ENCODE measurements around the gene ADAM33. TPM values are rescaled to one million over a fixed set of nuclear protein-coding genes. Genes with fewer than 3 reads are reported as not detected.

The ADAM33 gene
- polyA plus RNA-seq, 1 donor from 2014 or later = not detected

- H3K9me3 ChIP-seq (ENCODE audit: low read length) = no peaks in the 10 kb centered on the region
- H3K27me3 ChIP-seq (ENCODE audit: insufficient read depth, low read depth, low read length) = no peaks in the 10 kb centered on the region
- no peaks in the 10 kb centered on the region for H3K79me2 ChIP-seq (replicated peaks; ENCODE audit: insufficient read depth, low read length)
- H3K4me2 ChIP-seq (ENCODE audit: low read length) = no peak overlapping the region
- H2AFZ ChIP-seq (ENCODE audit: low read depth, low read length) = no peak overlapping the region
- H3K4me3 ChIP-seq (ENCODE audit: low read length) = no peak overlapping the region
- TF ChIP-seq MXI1 (conservative IDR thresholded peaks at IDR 0.05; ENCODE audit: poor library complexity, severe bottlenecking) (no peak), SMC3 (conservative IDR thresholded peaks at IDR 0.05; ENCODE audit: poor library complexity) (no peak), TAF1 (IDR thresholded peaks at IDR 0.05; ENCODE audit: low read depth) (no peak)
- TF ChIP-seq, protein P1, sequence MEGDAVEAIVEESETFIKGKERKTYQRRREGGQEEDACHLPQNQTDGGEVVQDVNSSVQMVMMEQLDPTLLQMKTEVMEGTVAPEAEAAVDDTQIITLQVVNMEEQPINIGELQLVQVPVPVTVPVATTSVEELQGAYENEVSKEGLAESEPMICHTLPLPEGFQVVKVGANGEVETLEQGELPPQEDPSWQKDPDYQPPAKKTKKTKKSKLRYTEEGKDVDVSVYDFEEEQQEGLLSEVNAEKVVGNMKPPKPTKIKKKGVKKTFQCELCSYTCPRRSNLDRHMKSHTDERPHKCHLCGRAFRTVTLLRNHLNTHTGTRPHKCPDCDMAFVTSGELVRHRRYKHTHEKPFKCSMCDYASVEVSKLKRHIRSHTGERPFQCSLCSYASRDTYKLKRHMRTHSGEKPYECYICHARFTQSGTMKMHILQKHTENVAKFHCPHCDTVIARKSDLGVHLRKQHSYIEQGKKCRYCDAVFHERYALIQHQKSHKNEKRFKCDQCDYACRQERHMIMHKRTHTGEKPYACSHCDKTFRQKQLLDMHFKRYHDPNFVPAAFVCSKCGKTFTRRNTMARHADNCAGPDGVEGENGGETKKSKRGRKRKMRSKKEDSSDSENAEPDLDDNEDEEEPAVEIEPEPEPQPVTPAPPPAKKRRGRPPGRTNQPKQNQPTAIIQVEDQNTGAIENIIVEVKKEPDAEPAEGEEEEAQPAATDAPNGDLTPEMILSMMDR (IDR thresholded peaks at IDR 0.05; ENCODE audit: poor library complexity, severe bottlenecking) = no peak
- H3K36me3 ChIP-seq (ENCODE audit: insufficient read depth, low read length) = no peaks in the 10 kb centered on the region
- no peak overlapping the region for H3K9ac ChIP-seq (ENCODE audit: low read length)
- no peaks in the 10 kb centered on the region for H3K9me2 ChIP-seq (ENCODE audit: insufficient read depth, low read length)
- H4K20me1 ChIP-seq (ENCODE audit: insufficient read depth) = no peaks in the 10 kb centered on the region
- H3K27ac ChIP-seq (ENCODE audit: low read length) = no peak overlapping the region
- no peaks in the 10 kb centered on the region for H3F3A ChIP-seq (ENCODE audit: insufficient read depth, low read length, poor library complexity, severe bottlenecking)
Observed at GRCh38 chr20:3654326-3655130, 27.3 kb downstream of the ADAM33 start.

DNA sequence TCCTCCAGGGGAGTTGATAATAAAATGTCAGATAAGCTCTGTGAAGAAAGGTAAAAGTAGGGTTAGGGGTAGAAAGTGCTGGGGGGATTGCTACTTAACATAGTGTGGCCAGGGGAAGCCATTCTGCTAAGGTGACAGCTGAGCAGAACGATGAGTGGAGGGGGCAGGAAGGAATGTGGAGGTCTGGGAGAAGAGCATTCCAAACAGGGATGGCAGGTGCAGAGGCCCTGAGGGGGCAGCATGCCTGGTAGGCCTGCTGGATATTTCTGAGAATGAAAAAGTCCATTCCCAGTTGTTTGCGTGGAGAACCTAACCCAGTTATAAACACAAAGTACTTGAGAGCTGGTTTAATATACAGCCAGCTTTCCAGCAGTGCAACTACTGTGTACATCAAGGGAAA lies 27.9 kb downstream of the ADAM33 start:
- no peaks in the 10 kb centered on the region for H4K20me1 ChIP-seq (ENCODE audit: insufficient read depth)
- no peak overlapping the region for H3K9ac ChIP-seq (ENCODE audit: low read length)
- no peak overlapping the region for H3K27ac ChIP-seq (ENCODE audit: low read length)
- H3K4me2 ChIP-seq (ENCODE audit: low read length) = no peak overlapping the region
- H2AFZ ChIP-seq (ENCODE audit: low read depth, low read length) = no peak overlapping the region
- TF ChIP-seq EZH2 (IDR thresholded peaks at IDR 0.05; ENCODE audit: borderline replicate concordance, insufficient read depth, low read length, poor library complexity, severe bottlenecking) (no peak), EP300 (conservative IDR thresholded peaks at IDR 0.05; ENCODE audit: poor library complexity, severe bottlenecking) (no peak), SMC3 (conservative IDR thresholded peaks at IDR 0.05; ENCODE audit: poor library complexity) (no peak)
- TF ChIP-seq, protein P2, sequence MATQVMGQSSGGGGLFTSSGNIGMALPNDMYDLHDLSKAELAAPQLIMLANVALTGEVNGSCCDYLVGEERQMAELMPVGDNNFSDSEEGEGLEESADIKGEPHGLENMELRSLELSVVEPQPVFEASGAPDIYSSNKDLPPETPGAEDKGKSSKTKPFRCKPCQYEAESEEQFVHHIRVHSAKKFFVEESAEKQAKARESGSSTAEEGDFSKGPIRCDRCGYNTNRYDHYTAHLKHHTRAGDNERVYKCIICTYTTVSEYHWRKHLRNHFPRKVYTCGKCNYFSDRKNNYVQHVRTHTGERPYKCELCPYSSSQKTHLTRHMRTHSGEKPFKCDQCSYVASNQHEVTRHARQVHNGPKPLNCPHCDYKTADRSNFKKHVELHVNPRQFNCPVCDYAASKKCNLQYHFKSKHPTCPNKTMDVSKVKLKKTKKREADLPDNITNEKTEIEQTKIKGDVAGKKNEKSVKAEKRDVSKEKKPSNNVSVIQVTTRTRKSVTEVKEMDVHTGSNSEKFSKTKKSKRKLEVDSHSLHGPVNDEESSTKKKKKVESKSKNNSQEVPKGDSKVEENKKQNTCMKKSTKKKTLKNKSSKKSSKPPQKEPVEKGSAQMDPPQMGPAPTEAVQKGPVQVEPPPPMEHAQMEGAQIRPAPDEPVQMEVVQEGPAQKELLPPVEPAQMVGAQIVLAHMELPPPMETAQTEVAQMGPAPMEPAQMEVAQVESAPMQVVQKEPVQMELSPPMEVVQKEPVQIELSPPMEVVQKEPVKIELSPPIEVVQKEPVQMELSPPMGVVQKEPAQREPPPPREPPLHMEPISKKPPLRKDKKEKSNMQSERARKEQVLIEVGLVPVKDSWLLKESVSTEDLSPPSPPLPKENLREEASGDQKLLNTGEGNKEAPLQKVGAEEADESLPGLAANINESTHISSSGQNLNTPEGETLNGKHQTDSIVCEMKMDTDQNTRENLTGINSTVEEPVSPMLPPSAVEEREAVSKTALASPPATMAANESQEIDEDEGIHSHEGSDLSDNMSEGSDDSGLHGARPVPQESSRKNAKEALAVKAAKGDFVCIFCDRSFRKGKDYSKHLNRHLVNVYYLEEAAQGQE (IDR thresholded peaks at IDR 0.05; ENCODE audit: borderline replicate concordance) = no peak
- no peaks in the 10 kb centered on the region for H3K36me3 ChIP-seq (ENCODE audit: insufficient read depth, low read length)
- H3K9me2 ChIP-seq (ENCODE audit: insufficient read depth, low read length) = no peaks in the 10 kb centered on the region
- no peaks in the 10 kb centered on the region for H3K79me2 ChIP-seq (replicated peaks; ENCODE audit: insufficient read depth, low read length)
- no peaks in the 10 kb centered on the region for H3K9me3 ChIP-seq (ENCODE audit: low read length)
- no peaks in the 10 kb centered on the region for H3F3A ChIP-seq (ENCODE audit: insufficient read depth, low read length, poor library complexity, severe bottlenecking)
- no peak overlapping the region for H3K4me3 ChIP-seq (ENCODE audit: low read length)
- no peaks in the 10 kb centered on the region for H3K27me3 ChIP-seq (ENCODE audit: insufficient read depth, low read depth, low read length)
